Skeletal muscle cell (primary cell): ENCODE results near the gene GSTT4.
"Not testable (repeated sequence)": the region's sequence is repeated elsewhere in the genome, so short reads cannot be mapped to it uniquely, and the experiment has no call there.

ENCODE experiments used
- DNase-seq: peaks from one replicate; pipeline ENCODE4 v3.0.0-alpha.2; 2010; ENCODE audit warnings: low read depth
- H3K4me3 ChIP-seq: 2 replicates; pipeline ENCODE4 v1.5.1; 2011; ENCODE audit warnings: low read depth, mild to moderate bottlenecking, control low read depth, low read length, moderate library complexity

GSTT4 gene

DNA sequence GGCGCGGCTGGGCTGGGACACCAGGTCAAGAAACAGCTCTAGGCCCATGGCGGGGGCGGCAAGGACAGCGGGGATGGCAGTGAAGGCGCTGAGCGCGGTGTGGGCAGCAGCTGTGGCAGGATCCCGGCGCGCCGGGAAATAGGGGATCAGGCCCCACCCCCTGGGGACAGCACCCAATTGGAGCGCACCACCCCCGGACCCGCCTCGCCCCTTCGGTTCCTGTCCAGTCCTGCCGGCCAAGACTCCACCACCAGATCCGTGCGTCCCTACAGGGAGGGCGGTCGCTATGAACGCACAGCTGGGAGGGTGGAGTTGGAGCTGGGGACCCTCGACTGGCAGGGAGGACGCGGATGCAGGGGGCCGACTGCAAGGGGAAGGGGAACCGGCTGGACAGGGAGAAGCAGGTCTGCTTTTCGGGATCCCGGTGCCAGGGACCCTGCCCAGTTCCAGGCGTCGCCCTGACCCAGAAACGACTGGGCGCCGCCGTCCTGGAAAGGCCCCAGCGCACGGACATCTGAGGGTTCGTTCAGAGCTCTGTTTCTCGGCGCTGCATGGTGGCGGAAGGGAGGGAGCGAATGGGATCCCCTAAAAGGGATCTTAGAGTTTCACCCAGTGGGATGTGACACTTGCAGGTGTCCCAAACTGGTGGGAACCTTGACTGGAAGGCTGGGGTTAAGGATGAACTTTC is 44.0 kb downstream of the GSTT4 start, which contains the start of gene GSTT2B:
GSTT2B (minus strand) TSS at position 112 of the 688 bp plus-strand sequence; CDS start at position 48, 64 bp downstream.
- peak within 1 kb of the TSS; percentile 38 for H3K4me3 ChIP-seq
- not testable (repeated sequence) for DNase-seq

DNA sequence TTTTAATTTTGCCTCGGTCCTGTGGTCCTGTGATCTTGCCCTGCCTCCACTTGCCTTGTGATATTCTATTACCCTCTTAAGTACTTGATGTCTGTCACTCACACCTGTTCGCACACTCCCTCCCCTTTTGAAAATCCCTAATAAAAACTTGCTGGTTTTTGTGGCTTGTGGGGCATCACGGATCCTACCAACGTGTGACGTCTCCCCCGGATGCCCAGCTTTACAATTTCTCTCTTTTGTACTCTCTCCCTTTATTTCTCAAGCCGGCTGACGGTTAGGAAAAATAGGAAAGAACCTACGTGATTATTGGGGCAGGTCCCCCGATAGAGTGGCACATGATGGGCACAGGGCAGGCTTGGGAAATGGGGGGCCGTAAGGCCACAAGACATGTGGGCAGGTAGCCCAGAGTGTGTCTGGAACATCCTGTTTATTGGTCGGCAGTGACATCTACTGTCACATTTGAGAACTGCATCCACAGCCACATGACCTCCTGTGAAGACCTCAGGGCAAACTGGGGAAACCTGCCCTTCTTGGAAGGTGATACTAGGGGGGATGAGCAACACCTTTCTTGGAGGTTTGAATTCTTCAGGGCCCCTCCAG is 48.9 kb downstream of the GSTT4 start:
- not testable (repeated sequence) for H3K4me3 ChIP-seq
- DNase-seq, result peak; percentile 6

DNA sequence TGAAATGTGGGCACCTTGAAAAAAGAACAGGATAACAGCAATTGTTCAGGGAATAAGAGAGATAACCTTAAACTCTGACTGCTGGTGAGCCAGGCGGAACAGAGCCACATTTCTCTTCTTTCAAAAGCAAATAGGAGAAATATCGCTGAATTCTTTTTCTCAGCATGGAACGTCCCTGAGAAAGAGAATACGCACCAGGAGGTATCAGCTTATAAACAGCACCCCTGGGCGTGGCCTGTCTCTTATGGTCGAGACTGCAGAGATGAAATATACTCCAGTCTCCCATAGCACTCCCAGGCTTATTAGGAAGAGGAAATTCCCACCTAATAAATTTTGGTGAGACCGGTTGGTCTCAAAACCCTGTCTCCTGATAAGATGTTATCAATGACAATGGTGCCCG is 49.4 kb downstream of the GSTT4 start:
- DNase-seq, H3K4me3 ChIP-seq: not testable (repeated sequence)

DNA sequence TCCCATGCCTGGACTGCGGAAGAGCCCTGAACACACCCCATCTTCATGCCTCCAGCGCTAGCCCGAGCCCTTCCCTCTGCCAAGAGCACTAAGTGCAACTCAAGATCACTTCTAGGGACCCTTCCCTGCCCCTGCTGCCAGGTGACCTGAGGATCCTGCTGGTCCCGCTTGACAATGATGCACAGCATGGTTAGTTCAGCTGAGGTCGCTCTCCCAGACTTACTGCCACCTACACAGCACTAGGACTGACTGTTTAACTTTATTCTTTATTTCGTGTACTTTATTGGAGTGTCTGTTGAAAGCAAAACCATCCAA is 50.3 kb downstream of the GSTT4 start:
- H3K4me3 ChIP-seq, DNase-seq: not testable (repeated sequence)

DNA sequence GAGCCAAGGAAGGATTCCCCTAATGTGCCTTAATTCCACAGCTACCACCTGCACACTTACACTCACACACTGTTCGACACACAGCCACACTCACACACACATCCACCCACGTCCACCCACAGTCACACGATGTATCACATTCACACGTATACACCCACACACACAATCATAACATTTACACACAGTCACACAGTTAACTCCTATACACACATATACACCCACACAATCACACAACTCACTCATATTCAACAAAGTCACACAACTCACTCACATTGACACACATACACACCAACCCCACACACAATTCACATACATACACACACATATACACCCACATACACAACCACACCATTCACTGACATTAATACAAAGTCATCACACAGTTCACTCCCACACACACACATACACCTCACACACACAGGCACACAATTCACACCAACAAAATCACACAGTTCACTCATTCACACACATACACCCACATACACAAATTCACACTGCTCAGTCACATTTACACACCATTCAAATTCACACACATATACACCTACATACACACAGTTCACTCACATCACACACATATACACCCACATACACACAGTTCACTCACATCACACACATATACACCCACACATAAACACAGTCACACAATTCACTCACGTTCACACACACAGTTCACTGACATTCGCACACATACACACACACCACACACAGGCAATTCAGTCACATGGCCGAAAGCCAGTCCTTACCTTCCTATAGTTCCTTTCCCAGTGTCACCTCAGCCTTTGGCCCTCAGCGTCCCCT is 50.9 kb downstream of the GSTT4 start:
- DNase-seq, result not testable (repeated sequence)

DNA sequence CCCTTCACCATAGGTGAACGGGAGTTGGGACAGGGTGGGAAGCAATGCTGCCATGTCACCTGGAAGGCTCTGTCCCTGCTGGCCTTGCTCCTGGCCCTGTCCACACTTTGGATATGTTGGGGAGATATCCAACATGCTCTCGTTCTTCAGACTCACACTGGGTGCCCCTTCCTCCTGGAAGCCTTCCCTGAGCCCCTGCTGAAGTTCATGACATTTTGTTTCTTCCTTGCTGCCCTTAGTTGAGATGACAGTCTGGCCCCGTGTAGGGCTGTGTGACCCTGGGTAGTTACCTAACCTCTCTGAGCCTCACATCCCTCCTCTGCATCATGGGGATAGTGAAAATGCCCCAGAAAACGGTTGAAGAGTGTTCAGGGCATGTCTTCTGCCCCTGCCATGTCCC is 51.8 kb downstream of the GSTT4 start:
- not testable (repeated sequence) for H3K4me3 ChIP-seq, DNase-seq

More for the DNA sequence above, 50.9 kb downstream of the GSTT4 start:
- H3K4me3 ChIP-seq, result not testable (repeated sequence)

DNA sequence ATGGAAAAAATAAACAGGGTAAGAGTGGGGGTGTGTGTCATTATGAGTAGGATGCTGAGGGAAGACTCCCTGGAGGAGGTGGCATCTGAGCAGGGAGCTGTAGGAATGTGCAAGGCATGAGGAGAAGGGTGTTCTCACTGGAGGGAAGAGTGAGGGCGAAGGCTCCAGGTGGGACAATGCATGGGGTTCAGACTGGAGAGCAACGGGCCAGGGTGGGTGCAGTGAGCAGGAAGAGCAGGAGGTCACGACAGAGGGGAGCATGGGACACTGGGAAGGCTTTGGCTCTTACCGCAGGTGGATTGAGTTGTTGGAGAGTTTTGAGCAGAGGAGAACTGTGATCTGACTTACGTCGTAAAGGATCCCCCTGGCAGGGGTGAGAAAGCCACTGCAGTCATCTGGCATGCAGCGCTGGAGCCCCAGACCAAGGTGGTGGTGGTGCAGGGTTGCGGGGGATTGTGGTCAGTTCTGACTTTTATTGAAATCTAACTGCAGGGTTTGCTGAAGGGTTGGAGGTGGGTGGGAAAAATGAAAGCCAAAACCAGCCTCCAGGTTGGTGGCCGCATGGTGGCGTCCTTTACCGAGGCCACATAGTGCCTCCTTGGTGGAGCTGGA is 52.4 kb downstream of the GSTT4 start:
- H3K4me3 ChIP-seq, DNase-seq: not testable (repeated sequence)

DNA sequence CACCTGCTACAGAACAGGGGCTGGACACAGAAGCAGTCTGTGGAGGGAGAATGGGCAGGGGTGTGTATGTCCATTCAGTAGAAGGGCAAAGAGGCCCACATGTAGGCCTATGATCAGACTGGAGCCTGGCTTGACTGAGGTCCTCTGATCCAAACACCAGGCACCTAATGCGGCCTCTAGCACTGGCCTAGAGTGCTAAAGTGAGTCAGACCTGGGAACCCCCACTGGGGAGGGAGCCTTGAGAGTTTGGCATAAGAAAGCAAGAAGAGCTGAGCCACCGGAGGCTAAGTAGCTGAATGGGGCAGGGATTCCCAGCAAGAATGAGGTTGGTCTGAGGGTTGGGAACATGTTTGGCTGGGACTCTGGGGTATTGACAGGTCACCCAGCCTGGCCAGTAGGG is 53.9 kb downstream of the GSTT4 start:
- not testable (repeated sequence) for DNase-seq, H3K4me3 ChIP-seq

DNA sequence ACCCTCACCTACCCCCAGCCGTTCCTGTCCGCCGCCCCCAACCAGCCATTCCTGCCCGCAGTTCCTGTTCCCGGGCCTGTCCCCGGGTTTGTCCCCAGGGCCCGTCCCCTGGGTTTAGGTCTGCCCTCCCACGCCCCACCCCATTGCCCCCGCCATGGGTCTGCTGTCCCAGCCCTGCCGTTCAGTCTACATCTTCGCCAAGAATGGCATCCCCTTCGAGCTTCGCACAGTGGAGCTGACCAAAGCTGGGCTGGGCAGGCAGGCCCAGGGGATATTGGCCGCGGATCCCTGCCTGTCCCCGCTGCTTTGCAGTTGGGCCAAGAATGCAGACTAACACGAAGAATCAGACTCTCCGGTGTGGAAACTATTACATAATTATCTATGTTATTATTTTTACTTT is 55.5 kb downstream of the GSTT4 start:
- not testable (repeated sequence) for DNase-seq, H3K4me3 ChIP-seq
